H1 (cell line): ENCODE measurements around the gene MAPK8IP1.

Source experiments
- BACH1 ChIP-seq: IDR thresholded peaks from 2 replicates; pipeline ENCODE4 v1.6.1; 2012; ENCODE audit warnings: low read length, improper control_type of control experiment
- EZH2 ChIP-seq: fragments of 200-600 bp; sonication (generic); IDR thresholded peaks from 2 replicates; pipeline ENCODE4 v1.7.1; 2012; ENCODE audit warnings: low read depth, mild to moderate bottlenecking, moderate library complexity, low read length, inconsistent platforms; ENCODE audit not compliant: severe bottlenecking
- JUN ChIP-seq: IDR thresholded peaks from 2 replicates; pipeline ENCODE4 v1.6.1; 2011; ENCODE audit warnings: low read depth, mild to moderate bottlenecking, improper control_type of control experiment, low read length
- POLR2A ChIP-seq, 2 experiments: IDR thresholded peaks; 1 replicate in 1 of 2; 2 replicates in 1 of 2; pipeline ENCODE4 v1.6.1; 2011; ENCODE audit warnings: low read depth in 2 of 2, low read length in 2 of 2, mild to moderate bottlenecking in 2 of 2; ENCODE audit errors: control extremely low read depth in 1 of 2
- SP1 ChIP-seq: IDR thresholded peaks from 2 replicates; pipeline ENCODE4 v1.6.1; 2011; ENCODE audit warnings: low read depth, low read length
- TF ChIP-seq, protein P1 (sequence below), 3 experiments: IDR thresholded peaks; 1 replicate in 2 of 3; 2 replicates in 1 of 3; pipeline versions ENCODE4 v1.5.1 to v1.6.1; 2011; ENCODE audit warnings: low read length in 3 of 3, mild to moderate bottlenecking in 3 of 3, inconsistent platforms in 2 of 3, low read depth in 1 of 3, moderate library complexity in 1 of 3; ENCODE audit not compliant: insufficient read depth in 1 of 3; ENCODE audit errors: control extremely low read depth in 1 of 3

DNA sequence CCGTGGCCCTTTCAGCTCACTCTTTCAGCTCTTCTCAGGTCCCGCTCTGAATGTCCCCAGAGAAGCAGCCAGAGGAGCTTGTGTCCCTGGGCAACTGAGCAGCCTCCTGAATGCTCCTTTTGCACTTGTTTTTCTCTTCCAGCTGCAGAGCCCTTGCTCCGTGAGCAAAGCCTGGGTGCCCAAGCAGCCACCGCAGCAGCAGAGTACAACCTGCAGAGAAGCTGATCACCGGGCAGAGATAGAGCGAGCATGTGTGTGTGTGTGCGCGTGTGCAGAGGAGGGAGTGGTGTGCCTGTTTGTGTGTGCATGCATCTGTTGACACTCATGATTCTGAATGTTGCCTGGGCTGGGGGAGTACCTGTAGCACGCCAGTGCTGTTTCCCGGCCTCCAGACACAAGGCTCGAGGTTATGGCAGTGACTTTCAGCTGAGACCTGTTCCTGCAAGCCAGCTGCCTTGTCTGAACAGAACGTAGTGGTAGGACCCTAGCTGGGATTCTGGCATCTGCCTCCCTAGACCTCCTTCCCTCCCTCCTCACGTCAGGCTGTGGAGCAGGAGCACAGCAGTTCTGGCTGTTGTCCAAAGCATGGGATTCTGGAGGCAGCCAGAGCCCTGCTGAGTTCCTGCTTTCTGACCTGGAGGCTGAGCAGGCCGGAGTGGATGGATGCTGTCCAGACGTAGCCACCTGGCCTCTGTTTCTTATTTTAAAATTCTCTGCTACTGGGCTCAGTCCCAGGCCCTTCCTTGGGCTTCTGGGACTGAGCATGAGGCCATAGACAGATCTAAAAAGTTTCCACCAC, 4.5 kb upstream of the MAPK8IP1 start:
- TF ChIP-seq EZH2 (no peak), JUN (no peak), BACH1 (no peak), POLR2A (IDR thresholded peaks at IDR 0.05; ENCODE audit: control extremely low read depth in 1 of 2, low read depth in 2 of 2, low read length in 2 of 2) (no peak), SP1 (no peak)
- TF ChIP-seq, protein P1, sequence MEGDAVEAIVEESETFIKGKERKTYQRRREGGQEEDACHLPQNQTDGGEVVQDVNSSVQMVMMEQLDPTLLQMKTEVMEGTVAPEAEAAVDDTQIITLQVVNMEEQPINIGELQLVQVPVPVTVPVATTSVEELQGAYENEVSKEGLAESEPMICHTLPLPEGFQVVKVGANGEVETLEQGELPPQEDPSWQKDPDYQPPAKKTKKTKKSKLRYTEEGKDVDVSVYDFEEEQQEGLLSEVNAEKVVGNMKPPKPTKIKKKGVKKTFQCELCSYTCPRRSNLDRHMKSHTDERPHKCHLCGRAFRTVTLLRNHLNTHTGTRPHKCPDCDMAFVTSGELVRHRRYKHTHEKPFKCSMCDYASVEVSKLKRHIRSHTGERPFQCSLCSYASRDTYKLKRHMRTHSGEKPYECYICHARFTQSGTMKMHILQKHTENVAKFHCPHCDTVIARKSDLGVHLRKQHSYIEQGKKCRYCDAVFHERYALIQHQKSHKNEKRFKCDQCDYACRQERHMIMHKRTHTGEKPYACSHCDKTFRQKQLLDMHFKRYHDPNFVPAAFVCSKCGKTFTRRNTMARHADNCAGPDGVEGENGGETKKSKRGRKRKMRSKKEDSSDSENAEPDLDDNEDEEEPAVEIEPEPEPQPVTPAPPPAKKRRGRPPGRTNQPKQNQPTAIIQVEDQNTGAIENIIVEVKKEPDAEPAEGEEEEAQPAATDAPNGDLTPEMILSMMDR (IDR thresholded peaks at IDR 0.05; ENCODE audit: control extremely low read depth in 1 of 3, insufficient read depth in 1 of 3, low read depth in 1 of 3, low read length in 3 of 3): no peak
